GF-D8 (cell line): ENCODE results near the gene TAGLN3.

Source experiments
- DNase-seq: peaks from one replicate; lab custom pipeline; 2025; lab: John Stamatoyannopoulos, UW

The TAGLN3 gene

DNA sequence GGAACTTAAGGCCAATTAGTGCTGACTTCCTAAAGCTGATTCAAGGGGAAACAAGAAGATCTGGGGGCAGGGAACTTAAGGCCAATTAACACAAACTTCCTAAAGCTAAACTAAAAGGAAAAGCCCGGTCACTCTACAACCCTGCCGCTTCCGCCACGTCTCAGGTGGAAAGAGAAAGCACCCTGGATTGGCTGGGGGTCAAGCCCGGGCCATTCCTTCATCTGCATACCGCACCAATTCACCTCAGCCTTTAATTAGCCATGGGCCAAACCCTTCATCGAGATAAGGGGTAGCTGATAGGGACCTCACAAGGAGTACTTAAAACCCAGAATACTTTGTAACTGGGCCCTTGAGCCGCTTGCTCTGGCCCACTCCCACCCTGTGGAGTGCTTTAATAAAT lies 50.2 kb downstream of the TAGLN3 start:
- DNase-seq: no peak

DNA sequence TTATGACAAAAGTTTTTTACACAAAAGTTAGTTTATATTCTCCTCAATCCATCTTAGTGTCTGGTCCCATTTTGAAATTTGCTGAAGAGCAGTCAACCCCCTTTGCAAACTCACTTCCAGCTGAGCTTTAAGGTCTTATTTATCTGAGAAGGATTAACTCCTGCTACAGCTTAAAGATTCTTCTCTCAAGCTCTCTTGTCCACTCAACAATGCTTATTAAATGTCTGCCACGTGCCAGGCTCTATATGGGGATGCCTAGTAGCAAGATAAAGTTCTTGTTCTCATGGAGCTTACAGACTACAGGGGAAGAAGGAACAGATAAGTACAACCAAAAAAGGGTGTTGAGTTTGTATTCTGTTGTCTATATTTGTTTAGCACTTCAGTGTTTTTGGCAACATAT lies 54.5 kb downstream of the TAGLN3 start:
- no peak for DNase-seq

DNA sequence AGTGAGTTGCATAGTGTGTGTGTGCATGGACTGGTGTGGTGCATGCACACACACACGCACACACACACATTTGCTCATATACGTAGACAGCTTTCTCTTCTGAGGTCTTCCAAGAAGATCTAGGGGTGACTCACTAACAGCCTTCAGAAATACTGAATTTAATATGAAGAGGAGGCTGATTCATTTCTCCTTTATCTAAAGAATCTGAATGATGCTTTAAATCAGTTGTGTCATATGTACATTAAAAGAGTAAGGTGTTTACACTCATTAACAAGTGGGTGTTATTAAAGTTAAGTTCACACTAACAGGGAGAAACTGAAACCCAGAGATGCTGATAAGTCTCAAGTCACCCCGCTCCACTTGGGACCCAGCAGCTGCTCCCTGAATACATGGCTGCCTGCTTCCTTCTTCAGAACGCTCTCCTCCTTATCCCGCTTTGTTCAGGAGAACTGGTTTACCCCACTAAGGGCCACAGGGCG lies 57.8 kb downstream of the TAGLN3 start:
- no peak for DNase-seq

DNA sequence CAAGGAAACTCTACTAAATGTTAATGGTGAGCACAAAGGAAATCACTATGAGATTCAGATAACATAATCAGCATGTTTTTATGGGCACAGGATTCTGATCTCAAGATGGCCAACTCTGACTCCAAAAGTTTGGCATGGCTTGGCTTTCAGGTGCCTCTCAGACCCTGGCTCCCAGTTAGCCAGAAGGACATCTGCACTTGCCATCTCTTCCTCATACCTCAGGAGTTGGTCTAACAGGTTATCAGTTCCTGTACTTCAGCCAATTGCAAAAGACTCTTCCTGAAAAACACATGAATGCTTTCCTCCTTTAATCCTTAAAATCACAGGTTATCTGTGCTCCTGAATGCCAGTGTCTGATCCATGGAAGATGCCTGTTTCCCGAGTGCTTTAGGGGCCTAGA lies 60.8 kb downstream of the TAGLN3 start:
- DNase-seq: no peak

DNA sequence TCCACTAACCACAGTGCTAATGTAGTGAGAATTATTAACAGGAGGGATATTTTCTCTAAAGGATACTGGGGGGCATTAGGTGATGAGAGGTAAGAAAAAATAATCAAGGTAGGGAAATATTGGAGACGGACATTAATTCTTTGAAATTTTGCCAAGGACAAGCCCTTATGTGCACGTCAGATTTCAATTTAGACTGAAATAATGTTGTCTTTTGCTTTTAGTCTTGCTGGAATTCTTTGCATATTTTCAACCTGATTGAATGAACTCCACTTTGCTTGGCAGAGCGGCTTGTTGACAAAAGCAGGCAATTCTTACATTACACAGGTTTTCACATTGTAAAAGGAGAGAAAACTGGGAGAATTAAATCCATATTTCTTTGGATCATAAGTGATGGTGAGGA lies 62.4 kb downstream of the TAGLN3 start:
- no peak for DNase-seq
